GM18867 (cell line): ENCODE measurements around the gene THADA.

Experiments used
- ATAC-seq: cut with Tn5 transposase; IDR thresholded peaks from one replicate; pipeline ENCODE4 v1.9.1; 2021; ENCODE audit warnings: mild to moderate bottlenecking, moderate library complexity; ENCODE audit not compliant: unreplicated experiment

The THADA gene

DNA sequence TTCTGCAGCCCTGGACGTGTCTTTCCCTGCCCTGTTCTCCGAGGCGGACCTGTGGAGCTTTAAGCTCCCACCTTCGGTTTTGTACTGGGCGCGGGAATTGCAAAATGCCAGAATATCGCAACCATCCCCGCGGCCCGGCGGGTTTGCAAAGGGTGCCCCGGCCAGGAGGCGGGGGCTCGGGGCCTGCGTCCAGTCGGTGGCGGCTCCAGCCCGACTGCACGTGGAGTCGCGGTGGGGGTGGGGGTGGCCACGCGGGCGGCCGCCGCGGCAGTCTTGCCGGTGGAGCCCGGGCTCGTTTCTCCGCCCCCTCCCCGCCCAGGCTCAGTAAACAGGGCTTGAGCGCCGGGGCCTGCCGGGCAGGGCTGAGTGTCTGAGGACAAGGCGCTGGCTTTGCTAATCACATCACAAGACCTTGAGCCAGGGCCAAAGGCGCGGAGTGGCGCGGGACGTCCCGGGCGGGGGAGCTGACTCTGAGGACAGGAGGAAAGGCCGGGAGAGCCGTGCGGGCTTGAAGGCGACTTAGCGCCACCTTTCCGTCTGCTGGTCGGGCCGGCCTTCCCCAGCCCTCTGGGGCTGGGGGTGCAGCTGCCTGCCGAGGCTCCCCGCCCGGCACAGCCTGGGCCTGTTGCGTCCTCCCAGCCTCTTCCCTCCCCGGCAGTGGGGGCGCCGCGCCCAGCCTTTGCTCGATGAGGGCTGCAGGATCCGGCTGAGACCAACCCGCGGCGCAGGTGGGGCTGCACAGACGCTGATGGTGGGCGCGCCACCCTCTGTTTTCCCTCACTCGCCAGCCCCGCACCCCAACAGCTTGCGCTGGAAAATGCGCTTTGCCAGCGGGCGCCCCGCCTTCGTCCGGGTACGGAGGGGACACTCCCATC, 368.6 kb downstream of the THADA start:
- peak; percentile 19 for ATAC-seq

GRCh38 chr2:43226558-43226954, 369.3 kb downstream of the THADA start, which contains the start of gene ZFP36L2:
Gene ZFP36L2, minus strand, starts transcription at chr2:43226606. Its CDS starts 291 bp downstream, at chr2:43226315.
- peak; percentile 61 for ATAC-seq

GRCh38 chr2:43225788-43226557, 369.9 kb downstream of the THADA start:
- peak; percentile 22 for ATAC-seq

DNA sequence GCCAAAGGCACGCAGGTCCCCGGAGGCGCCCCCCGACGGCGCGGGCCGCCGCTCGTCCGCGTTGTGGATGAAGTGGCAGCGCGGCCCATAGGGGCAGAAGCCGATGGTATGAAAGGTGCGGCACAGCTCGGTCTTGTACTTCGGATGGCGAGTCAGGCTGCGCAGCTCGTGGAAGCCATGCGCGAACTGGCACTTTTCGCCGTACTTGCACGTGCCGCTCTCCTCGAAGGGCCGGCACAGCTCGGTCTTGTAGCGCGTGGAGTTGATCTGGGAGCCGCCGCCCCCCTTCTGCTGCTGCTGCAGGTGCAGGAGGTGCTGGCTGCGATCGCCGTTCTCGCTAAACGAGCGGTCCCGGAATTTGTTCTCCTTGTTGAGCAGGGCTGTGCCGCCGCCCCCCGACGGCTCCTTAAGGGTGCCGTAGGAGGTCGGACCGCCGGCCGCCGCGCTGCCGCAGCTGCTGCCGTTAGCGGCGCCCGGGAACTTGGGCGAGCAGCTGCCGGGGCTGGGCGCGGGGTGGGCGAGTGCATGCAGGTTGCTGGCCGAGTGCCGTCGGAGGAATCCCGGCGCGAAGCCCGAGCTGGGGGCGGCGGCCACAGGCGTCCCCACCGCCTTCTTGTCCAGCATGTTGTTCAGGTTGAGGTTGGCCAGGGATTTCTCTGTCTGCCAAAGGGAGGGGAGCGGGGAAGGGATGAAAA, 370.6 kb downstream of the THADA start:
- ATAC-seq: no peak

GRCh38 chr2:43224571-43225092, 371.2 kb downstream of the THADA start:
- no peak for ATAC-seq

DNA sequence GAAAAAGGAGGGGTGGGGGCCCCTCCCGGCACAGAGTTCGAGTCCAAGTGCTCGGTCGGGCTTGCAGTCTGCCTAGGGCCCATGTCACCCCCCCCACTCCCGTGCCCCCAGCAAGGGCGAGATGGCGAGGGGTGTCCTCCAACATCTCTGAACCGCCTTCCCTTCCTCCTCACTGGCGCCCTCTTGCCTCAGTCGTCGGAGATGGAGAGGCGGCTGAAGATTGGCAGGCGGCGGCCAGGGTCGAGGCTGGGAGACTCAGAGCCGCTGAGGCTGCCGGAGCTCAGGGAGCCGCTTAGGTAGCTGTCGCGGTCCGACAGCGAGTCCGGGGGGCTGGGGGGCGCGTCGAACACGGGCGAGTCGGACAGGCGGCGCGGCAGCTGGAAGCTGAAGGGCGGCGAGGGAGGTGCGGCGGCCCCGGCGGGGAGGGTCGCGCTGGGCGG, 371.7 kb downstream of the THADA start:
- no peak for ATAC-seq

GRCh38 chr2:43223521-43224001, 372.3 kb downstream of the THADA start:
- no peak for ATAC-seq

DNA sequence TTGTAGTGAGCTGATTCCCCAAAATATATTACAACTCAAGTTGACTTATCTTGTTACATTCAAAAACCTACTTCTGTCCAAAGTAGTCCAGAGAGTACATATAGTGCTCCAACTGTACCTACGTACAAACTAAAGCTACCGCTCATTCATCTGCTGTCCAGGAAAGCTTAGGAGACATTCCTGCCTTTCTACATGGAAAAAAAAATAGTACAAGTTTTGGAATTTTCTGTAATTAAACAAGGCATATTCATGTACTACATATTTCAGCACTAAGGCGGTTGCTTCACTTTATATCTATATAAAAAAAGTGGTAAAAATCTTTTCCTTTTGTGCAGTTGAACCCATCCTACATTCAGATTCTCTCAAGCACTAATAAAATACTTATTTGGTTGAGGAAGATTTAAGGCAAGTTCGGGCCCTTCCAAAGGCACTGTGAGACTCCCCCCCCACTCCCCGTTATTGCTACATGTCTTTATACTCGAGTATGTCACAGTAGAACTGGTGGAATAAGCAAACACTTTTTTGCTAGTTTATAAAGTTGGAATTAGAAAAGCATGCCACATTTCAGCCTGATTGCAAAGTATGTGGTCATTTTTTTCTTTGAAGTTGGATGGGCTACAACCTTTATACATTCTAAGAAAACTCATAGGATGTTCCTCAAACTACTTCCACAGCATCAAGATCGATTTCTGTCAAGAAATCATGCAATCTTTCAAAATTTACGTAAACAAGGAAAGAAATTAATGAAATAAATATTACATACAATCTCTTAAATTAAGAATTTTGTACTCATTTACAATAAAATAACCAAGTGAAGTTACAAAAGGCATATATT, 373.1 kb downstream of the THADA start:
- ATAC-seq: no peak

- no peak for ATAC-seq
Measured at GRCh38 chr2:43221763-43222474, 373.9 kb downstream of the THADA start.

GRCh38 chr2:43221124-43221762, 374.6 kb downstream of the THADA start:
- no peak for ATAC-seq

GRCh38 chr2:43220760-43221123, 375.1 kb downstream of the THADA start:
- ATAC-seq: no peak

- no peak for ATAC-seq
Measured at GRCh38 chr2:43220229-43220751, 375.5 kb downstream of the THADA start.

GRCh38 chr2:43219383-43220228, 376.2 kb downstream of the THADA start:
- ATAC-seq: peak; percentile 56

- no peak for ATAC-seq
Measured at GRCh38 chr2:43218702-43219382, 377.0 kb downstream of the THADA start.

- ATAC-seq: no peak
Measured at GRCh38 chr2:43218155-43218701, 377.6 kb downstream of the THADA start.

GRCh38 chr2:43217228-43218154, 378.3 kb downstream of the THADA start:
- ATAC-seq: no peak
